GM08714 (cell line): ENCODE results near the gene STK4.

Experiments used
- H3K4me3 ChIP-seq: fragments of 200-500 bp; sonication (Bioruptor generic); 2 replicates; pipeline ENCODE4 v1.5.1; 2014; ENCODE audit warnings: mild to moderate bottlenecking, low read length, inconsistent platforms
- ZNF274 ChIP-seq: IDR thresholded peaks from 2 replicates; pipeline ENCODE4 v1.6.1; 2012; ENCODE audit warnings: mild to moderate bottlenecking, low read depth, low read length

Gene STK4

GRCh38 chr20:45098103-45098773 is 131.9 kb downstream of the STK4 start:
- no peak overlapping the region; the same call in 1 of the 2 replicates for H3K4me3 ChIP-seq
- TF ChIP-seq ZNF274: no peak

DNA sequence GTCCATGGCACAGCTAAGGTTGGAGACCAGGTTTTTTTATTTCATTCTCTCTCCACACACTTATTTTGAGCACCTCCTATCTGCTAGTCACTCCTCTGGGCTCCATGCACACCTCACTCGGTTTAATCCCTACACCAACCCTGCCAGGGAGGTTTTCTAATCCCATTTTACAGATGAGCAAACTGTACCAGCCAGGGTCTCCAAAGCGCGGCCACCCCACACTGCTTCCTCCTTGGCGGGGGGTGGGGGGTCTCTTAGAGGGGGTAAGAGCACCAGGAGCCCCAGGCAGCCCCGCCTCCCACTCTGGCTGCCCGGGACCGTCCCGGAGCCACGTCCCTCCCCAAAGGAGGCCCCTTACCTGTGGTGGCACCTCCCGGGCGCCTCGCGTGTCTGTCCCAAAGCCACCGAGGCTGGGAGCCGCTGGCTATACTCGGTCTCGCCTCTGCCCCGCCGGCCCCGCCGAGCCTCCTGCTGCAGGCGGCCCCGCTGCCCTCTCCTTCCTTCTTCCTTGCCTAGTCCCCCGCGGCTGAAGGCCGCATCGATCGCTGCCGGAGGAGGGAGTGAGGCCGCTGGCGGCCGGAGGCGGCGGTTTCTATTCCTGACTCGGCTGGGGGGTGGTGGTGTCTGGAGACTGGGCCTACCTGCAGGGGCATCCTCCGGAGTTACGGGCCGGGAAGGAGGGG is 134.4 kb downstream of the STK4 start, which contains the start of gene KCNS1:
KCNS1 (minus strand) TSS at position 565 of the 683 bp plus-strand sequence. CDS start 1,891 bp downstream, outside the sequence.
- no peak within 1 kb of the TSS for H3K4me3 ChIP-seq
- TF ChIP-seq ZNF274: no peak

GRCh38 chr20:45101333-45101850 is 135.1 kb downstream of the STK4 start:
- no peak for TF ChIP-seq ZNF274

DNA sequence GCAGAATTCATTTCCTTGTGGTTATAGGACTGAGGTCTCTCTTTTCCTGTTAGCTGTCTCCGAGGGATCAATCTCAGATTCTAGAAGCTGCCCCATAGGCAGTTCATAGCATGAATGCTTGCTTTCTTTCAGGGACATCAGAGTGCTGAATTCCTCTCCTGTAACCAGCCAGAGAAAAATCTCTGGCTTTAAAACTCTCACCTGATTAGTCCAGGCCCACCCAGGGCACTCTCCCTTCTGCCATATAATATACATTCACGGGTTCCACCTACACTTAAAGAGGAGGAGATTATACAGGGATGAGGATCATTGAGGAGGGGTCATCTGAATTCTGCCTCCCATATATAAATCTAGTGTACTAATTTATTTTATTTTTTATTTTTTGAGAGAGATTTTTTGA is 136.8 kb downstream of the STK4 start:
- no peak for TF ChIP-seq ZNF274
- H3K4me3 ChIP-seq: no peak overlapping the region

More at GRCh38 chr20:45101333-45101850, 135.1 kb downstream of the STK4 start:
- no peak overlapping the region for H3K4me3 ChIP-seq

GRCh38 chr20:45104786-45105185 is 138.5 kb downstream of the STK4 start:
- no peak for TF ChIP-seq ZNF274
- no peak overlapping the region for H3K4me3 ChIP-seq

GRCh38 chr20:45105317-45105716 is 139.0 kb downstream of the STK4 start:
- H3K4me3 ChIP-seq: no peak overlapping the region
- TF ChIP-seq ZNF274: no peak

DNA sequence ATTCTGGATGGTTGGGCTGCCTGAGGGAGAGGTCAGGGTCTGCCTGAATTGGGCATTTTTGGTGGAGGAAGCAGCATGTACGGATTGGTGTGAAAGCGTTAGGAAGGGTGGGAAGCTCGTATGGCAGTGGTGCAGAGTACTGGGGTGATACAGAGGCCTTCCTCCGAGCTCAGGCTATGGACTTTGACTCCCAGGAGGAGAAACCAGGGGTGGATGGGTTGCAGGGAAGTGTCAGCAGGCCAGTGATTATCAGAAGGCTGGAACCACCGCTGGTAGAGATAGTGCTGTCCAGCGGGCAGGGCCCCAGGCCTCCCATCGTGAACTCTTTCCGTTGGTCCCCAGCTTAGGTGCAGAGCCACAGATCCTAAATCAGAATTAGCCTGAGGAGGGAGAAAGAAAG is 143.3 kb downstream of the STK4 start:
- H3K4me3 ChIP-seq: no peak overlapping the region
- no peak for TF ChIP-seq ZNF274

DNA sequence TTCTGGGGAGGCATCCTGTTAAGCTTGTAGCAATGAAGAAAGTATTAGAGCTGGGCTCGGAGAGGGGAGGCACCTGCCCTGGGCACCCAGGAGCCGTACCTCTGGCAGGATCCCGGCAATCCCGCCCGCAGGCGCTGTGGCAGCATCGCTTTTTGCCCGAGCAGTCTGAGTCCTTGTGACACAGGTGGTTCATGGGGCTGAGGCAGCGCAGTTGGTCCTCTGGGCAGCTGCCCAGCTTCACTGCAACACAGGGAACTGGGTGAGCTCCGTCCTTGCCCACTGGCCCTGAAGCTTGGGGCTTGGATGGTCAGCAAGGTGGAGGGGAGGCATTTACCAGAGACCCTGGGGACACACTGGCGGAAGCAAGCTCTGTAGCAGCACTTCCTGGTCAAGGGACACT is 144.0 kb downstream of the STK4 start:
- no peak for TF ChIP-seq ZNF274
- H3K4me3 ChIP-seq: no peak overlapping the region

DNA sequence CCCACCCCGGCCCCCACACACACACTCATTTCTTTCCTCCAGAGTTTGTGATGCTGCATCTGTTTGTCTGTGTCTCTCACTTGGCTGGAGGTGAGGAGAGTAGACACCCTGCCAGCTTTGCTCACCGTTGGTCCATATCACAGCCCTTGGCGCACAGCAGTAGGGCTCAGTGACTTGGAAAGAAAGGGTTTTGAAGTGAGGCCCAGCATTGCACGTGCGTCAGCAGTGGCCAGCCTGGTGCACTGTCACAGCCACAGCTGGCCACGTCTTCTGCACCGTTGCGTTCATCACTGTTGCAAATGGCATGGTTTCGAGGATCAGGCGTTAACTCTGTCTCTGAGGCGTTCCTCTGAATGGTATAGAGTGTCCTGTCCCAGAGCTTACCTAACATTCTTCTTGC is 145.0 kb downstream of the STK4 start:
- TF ChIP-seq ZNF274: no peak
- no peak overlapping the region for H3K4me3 ChIP-seq

GRCh38 chr20:45111799-45112471 is 145.6 kb downstream of the STK4 start:
- no peak for TF ChIP-seq ZNF274
- H3K4me3 ChIP-seq: no peak overlapping the region

DNA sequence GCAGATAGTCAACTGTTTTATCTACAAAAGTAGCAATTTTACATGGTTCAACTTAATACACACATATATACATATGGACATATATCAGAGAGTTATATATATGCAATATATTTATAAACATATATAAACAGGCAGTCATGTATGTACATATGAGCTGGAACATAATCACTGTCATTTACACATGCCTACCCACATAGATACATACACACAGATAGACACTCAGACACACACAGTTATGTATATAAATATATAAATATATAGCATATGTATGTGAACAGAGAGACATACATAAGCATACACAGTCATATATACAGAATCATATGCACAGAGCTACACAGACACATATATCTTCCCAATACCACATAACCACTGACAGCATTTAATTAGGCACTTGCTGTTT is 146.4 kb downstream of the STK4 start:
- TF ChIP-seq ZNF274: no peak
- no peak overlapping the region for H3K4me3 ChIP-seq

DNA sequence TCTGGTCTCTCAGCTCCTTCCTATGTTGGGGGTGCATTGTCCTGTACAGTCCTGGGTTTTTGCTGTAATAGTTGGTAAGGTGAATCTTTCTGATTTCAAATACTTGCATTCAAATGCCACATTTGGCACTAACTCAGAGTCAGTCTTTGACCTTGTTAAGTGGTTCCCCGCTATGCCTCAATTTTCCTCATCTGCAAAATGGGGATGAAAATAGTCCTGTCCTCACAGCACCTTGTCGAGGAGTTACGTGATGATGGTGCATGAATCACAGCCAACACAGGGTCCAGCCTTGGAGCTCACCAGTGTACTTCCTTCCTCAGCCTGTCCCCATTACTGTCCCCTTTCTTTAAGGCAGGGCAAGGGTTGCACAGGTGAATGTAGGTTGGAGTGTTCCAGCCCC is 147.6 kb downstream of the STK4 start:
- no peak for TF ChIP-seq ZNF274
- H3K4me3 ChIP-seq: no peak overlapping the region

- H3K4me3 ChIP-seq: no peak within 1 kb of the TSS
- no peak for TF ChIP-seq ZNF274
Observed at GRCh38 chr20:45114465-45115385, 148.4 kb downstream of the STK4 start, which contains the start of gene WFDC5. Gene WFDC5, minus strand, starts transcription at chr20:45115174. Its CDS starts 91 bp downstream, at chr20:45115083.

GRCh38 chr20:45115386-45115774 is 149.1 kb downstream of the STK4 start:
- no peak for TF ChIP-seq ZNF274
- no peak overlapping the region for H3K4me3 ChIP-seq

DNA sequence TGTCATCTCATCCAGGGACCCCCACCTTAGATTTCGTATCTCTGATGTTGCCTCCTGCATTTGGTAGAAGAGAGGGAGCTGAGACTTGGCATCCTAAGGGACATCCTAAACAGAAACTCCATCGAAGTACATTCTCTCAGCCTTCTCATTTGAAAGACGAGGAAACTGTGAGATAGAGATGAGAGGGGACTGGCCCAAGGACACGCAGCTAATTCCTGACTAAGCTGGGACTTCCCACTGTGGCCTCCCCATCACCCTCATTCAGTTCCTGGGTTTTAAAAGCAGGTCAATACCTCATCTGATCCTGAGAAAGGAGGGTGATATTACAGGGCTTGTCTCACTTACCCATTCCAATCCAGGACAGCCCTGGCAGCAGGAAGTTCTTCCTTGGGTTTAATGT is 149.5 kb downstream of the STK4 start:
- TF ChIP-seq ZNF274: no peak
- no peak overlapping the region for H3K4me3 ChIP-seq
